Measurements from ENCODE around the gene PRKRIP1. TPM values are rescaled to one million over a fixed set of nuclear protein-coding genes. Genes with fewer than 3 reads are reported as not detected.

PRKRIP1 gene
- total RNA-seq, 1 donor from 2014 or later: 44.8 TPM

- no peak for DNase-seq (ENCODE audit: low spot score, unreplicated experiment)
- Mint-ChIP-seq H3K4me3 (ENCODE audit: low read depth) (peak overlapping the region; percentile 96), H3K27me3 (no peaks in the 10 kb centered on the region), H3K27ac (peak overlapping the region; percentile 93), H3K9me3 (ENCODE audit: low read depth) (no peaks in the 10 kb centered on the region), H3K4me1 (ENCODE audit: low read depth) (peaks cover 12% of the 10 kb centered on the region), H3K36me3 (ENCODE audit: insufficient read depth) (peaks cover 2% of the 10 kb centered on the region)
- TF ChIP-seq CTCF (IDR thresholded peaks at IDR 0.05; ENCODE audit: unreplicated experiment): no peak
Measured at GRCh38 chr7:102463841-102464576, 67.8 kb downstream of the PRKRIP1 start.

- Mint-ChIP-seq H3K36me3 (ENCODE audit: insufficient read depth) (peaks cover 2% of the 10 kb centered on the region), H3K27ac (peak within 1 kb of the TSS; percentile 93), H3K4me3 (ENCODE audit: low read depth) (peak within 1 kb of the TSS; percentile 96), H3K9me3 (ENCODE audit: low read depth) (no peaks in the 10 kb centered on the region), H3K27me3 (no peaks in the 10 kb centered on the region), H3K4me1 (ENCODE audit: low read depth) (peaks cover 12% of the 10 kb centered on the region)
- DNase-seq (ENCODE audit: low spot score, unreplicated experiment): peak; percentile 92
- peak; percentile 34 for TF ChIP-seq CTCF (IDR thresholded peaks at IDR 0.05; ENCODE audit: unreplicated experiment)
Measured at GRCh38 chr7:102464577-102465280, 68.6 kb downstream of the PRKRIP1 start, which contains the start of the genes ALKBH4 and LRWD1. ALKBH4 (minus strand) TSS chr7:102464863; CDS start chr7:102464836, 27 bp downstream. LRWD1 (plus strand) TSS chr7:102464984; CDS start chr7:102465081, 97 bp downstream.

- Mint-ChIP-seq H3K36me3 (ENCODE audit: insufficient read depth) (peaks cover 2% of the 10 kb centered on the region), H3K4me3 (ENCODE audit: low read depth) (peak overlapping the region; percentile 96), H3K9me3 (ENCODE audit: low read depth) (no peaks in the 10 kb centered on the region), H3K4me1 (ENCODE audit: low read depth) (peaks cover 12% of the 10 kb centered on the region), H3K27ac (no peak overlapping the region), H3K27me3 (no peaks in the 10 kb centered on the region)
- no peak for TF ChIP-seq CTCF (IDR thresholded peaks at IDR 0.05; ENCODE audit: unreplicated experiment)
- DNase-seq (ENCODE audit: low spot score, unreplicated experiment): no peak
Measured at GRCh38 chr7:102466097-102466496, 69.9 kb downstream of the PRKRIP1 start.

- no peak for DNase-seq (ENCODE audit: low spot score, unreplicated experiment)
- no peak overlapping the region for H3K4me3 Mint-ChIP-seq (ENCODE audit: low read depth)
Measured at GRCh38 chr7:102467581-102468477, 71.7 kb downstream of the PRKRIP1 start.

More at GRCh38 chr7:102467581-102468477, 71.7 kb downstream of the PRKRIP1 start:
- Mint-ChIP-seq H3K36me3 (ENCODE audit: insufficient read depth) (peaks cover 5% of the 10 kb centered on the region), H3K4me1 (ENCODE audit: low read depth) (peaks cover 12% of the 10 kb centered on the region), H3K9me3 (ENCODE audit: low read depth) (no peaks in the 10 kb centered on the region), H3K27me3 (no peaks in the 10 kb centered on the region), H3K27ac (no peak overlapping the region)
- TF ChIP-seq CTCF (IDR thresholded peaks at IDR 0.05; ENCODE audit: unreplicated experiment): no peak
